Measurements from ENCODE around the gene REX1BD.

Gene REX1BD

DNA sequence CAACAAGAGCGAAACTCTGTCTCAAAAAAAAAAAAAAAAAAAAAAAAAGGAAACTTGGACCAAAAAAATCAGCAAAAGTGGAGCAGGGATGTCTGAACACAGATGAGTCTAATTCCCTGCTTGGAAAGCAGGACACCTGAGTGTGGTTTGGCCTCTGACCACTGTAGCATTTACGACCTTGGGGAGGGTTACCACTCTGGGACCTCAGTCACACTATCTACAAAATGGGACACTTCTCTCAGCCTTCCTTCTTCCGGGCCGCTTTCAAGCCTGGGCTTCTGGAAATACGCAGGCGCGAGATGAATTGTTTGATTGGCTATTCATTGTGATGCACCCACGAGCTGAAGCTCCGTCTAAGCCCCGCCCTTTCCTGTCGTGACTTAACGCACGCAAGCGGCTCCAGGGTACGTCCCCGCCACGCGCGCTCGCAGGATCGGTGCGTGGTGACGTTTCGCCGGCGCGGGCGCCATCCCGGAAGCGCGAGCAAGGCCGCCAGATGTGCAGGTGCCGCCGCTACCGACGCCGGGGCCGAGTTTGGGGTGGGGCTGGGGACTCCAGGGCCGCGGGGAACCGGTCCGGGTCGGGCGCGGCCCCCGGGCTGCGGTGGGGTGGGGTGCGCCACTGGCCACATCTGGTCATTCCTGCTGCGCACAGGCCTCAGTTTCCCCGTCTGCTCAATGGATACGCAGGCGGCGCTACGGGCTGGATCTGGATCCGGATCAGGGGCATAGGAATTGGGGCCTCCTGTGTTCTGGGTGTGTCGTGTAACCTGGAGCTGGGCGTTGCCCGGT, 31.0 kb upstream of the REX1BD start, which contains the start of gene KXD1:
Gene KXD1 (plus strand): TSS at position 460 of the 791 bp plus-strand sequence. CDS start 4,187 bp downstream, outside the sequence.
- Histone ChIP-seq H3K9ac (peak within 1 kb of the TSS; percentile 66), H3K4me3 (IDR thresholded peaks at IDR 0.05; ENCODE audit: insufficient read depth, low read depth, low read length) (no peak within 1 kb of the TSS)
- TF ChIP-seq, protein P1, sequence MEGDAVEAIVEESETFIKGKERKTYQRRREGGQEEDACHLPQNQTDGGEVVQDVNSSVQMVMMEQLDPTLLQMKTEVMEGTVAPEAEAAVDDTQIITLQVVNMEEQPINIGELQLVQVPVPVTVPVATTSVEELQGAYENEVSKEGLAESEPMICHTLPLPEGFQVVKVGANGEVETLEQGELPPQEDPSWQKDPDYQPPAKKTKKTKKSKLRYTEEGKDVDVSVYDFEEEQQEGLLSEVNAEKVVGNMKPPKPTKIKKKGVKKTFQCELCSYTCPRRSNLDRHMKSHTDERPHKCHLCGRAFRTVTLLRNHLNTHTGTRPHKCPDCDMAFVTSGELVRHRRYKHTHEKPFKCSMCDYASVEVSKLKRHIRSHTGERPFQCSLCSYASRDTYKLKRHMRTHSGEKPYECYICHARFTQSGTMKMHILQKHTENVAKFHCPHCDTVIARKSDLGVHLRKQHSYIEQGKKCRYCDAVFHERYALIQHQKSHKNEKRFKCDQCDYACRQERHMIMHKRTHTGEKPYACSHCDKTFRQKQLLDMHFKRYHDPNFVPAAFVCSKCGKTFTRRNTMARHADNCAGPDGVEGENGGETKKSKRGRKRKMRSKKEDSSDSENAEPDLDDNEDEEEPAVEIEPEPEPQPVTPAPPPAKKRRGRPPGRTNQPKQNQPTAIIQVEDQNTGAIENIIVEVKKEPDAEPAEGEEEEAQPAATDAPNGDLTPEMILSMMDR (conservative IDR thresholded peaks at IDR 0.05; ENCODE audit: low read depth, low read length): no peak

DNA sequence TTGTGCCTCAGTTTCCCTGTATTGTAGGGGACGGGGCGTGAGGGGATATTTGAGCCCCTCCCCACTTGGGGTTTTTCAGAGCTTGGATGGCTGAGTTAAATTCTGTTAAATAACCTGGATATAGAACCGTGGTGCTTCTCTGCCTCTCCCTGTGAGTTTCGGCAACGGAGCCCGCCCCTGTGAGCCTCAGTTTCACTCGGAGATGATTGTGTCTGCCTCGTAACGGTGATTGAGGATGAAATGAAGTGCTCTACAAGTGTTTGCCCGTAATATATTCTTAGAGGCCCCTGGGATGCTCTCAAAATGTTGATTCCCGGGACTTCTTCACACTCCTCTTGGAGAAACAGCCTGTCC, 30.4 kb upstream of the REX1BD start:
- H2AFZ ChIP-seq (ENCODE audit: low read depth): 0 out of 2 replicates have a peak overlapping the region, but pooled peaks have one; percentile 64
- peaks cover 19% of the 10 kb centered on the region for H3K79me2 ChIP-seq (ENCODE audit: insufficient read depth, low read depth)
- H3K27me3 ChIP-seq (ENCODE audit: insufficient read depth, low read depth): no peaks in the 10 kb centered on the region
- H3K36me3 ChIP-seq (ENCODE audit: insufficient read depth): no peaks in the 10 kb centered on the region
- peak overlapping the region; percentile 63 for H3K4me2 ChIP-seq
- no peak overlapping the region for H3K4me3 ChIP-seq (IDR thresholded peaks at IDR 0.05; ENCODE audit: insufficient read depth, low read depth, low read length)
- peak overlapping the region; percentile 36 for H3K27ac ChIP-seq
- H4K20me1 ChIP-seq (ENCODE audit: insufficient read depth): no peaks in the 10 kb centered on the region
- H3K4me1 ChIP-seq (ENCODE audit: low read depth, poor library complexity, severe bottlenecking): peaks cover 12% of the 10 kb centered on the region
- peak overlapping the region; percentile 66 for H3K9ac ChIP-seq
- TF ChIP-seq, protein P1 (conservative IDR thresholded peaks at IDR 0.05; ENCODE audit: low read depth, low read length): no peak

More for the DNA sequence above, 31.0 kb upstream of the REX1BD start, which contains the start of gene KXD1:
- no peaks in the 10 kb centered on the region for H4K20me1 ChIP-seq (ENCODE audit: insufficient read depth)
- peak within 1 kb of the TSS; percentile 63 for H3K4me2 ChIP-seq
- H3K36me3 ChIP-seq (ENCODE audit: insufficient read depth): no peaks in the 10 kb centered on the region
- H2AFZ ChIP-seq (ENCODE audit: low read depth): peak within 1 kb of the TSS; percentile 64
- peak within 1 kb of the TSS; percentile 36 for H3K27ac ChIP-seq
- H3K79me2 ChIP-seq (ENCODE audit: insufficient read depth, low read depth): peaks cover 19% of the 10 kb centered on the region
- H3K27me3 ChIP-seq (ENCODE audit: insufficient read depth, low read depth): no peaks in the 10 kb centered on the region
- H3K4me1 ChIP-seq (ENCODE audit: low read depth, poor library complexity, severe bottlenecking): peaks cover 12% of the 10 kb centered on the region

DNA sequence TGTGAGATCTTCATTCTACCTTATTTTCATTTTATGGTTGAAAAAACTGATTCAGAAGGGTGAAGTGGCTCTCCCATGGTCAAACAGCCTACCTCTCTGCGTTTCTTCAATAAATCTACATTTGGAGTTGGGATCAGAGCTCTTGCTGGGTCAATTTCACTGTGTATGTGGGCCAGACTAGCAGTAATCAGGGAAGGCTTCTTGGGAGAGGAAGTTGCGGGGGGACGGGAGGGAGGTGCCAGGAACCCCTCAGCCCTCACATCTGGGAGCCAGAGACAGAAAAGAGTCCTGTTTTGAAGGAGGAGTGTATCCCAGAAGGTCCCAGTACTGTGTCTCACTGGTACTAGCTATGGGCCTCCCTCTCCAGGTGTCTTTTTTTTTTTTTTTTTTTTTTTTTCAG, 30.0 kb upstream of the REX1BD start:
- Histone ChIP-seq H3K4me3 (IDR thresholded peaks at IDR 0.05; ENCODE audit: insufficient read depth, low read depth, low read length) (no peak overlapping the region), H3K36me3 (ENCODE audit: insufficient read depth) (no peaks in the 10 kb centered on the region), H3K27ac (peak overlapping the region; percentile 36; the same call in 1 of the 2 replicates), H3K27me3 (ENCODE audit: insufficient read depth, low read depth) (no peaks in the 10 kb centered on the region), H3K4me1 (ENCODE audit: low read depth, poor library complexity, severe bottlenecking) (peaks cover 12% of the 10 kb centered on the region), H3K9ac (peak overlapping the region; percentile 66; the same call in 1 of the 2 replicates), H3K79me2 (ENCODE audit: insufficient read depth, low read depth) (peaks cover 19% of the 10 kb centered on the region), H3K4me2 (peak overlapping the region; percentile 63), H4K20me1 (ENCODE audit: insufficient read depth) (no peaks in the 10 kb centered on the region), H2AFZ (ENCODE audit: low read depth) (no peak overlapping the region)
- TF ChIP-seq, protein P1 (conservative IDR thresholded peaks at IDR 0.05; ENCODE audit: low read depth, low read length): no peak

DNA sequence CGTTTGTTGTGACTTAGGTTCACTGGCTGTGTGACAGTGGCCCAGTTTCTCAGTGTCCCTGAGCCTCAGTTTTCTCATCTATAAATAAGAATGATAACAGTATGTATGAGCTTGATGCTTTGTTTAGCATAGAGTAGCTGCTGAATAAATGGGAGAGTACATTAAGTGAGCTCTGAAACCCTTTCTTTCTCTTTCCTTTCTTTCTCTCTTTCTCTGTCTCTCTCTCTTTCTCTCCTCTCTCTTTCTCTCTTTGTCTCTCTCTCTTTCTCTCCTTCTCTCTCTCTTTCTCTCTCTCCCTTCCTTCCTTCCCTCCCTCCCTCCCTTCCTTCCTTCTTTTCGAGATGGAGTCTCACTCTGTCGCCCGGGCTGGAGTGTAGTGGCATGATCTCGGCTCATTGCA, 28.9 kb upstream of the REX1BD start:
- Histone ChIP-seq H4K20me1 (ENCODE audit: insufficient read depth) (no peaks in the 10 kb centered on the region), H3K4me2 (peak overlapping the region; percentile 29; the same call in 1 of the 2 replicates), H3K27ac (no peak overlapping the region), H3K27me3 (ENCODE audit: insufficient read depth, low read depth) (no peaks in the 10 kb centered on the region), H2AFZ (ENCODE audit: low read depth) (no peak overlapping the region), H3K4me3 (IDR thresholded peaks at IDR 0.05; ENCODE audit: insufficient read depth, low read depth, low read length) (no peak overlapping the region), H3K4me1 (ENCODE audit: low read depth, poor library complexity, severe bottlenecking) (peaks cover 12% of the 10 kb centered on the region), H3K9ac (no peak overlapping the region), H3K79me2 (ENCODE audit: insufficient read depth, low read depth) (peaks cover 19% of the 10 kb centered on the region), H3K36me3 (ENCODE audit: insufficient read depth) (no peaks in the 10 kb centered on the region)
- TF ChIP-seq, protein P1 (conservative IDR thresholded peaks at IDR 0.05; ENCODE audit: low read depth, low read length): no peak

Measured in KMS-11 (cell line).